Stimulated activated CD4-positive, alpha-beta T cell treated with anti-CD3 and anti-CD28 coated beads, Interleukin-15, amount 100 ng/mL, for 24 hours (primary cell): Measurements from ENCODE around the gene GDF15.
"Not testable (repeated sequence)": the region's sequence is repeated elsewhere in the genome, so short reads cannot be mapped to it uniquely, and the experiment has no call there.

Source experiments
- DNase-seq: peaks from one replicate; pipeline ENCODE4 v3.0.0-alpha.2; 2020

GDF15 gene

GRCh38 chr19:18392926-18393325 lies 7.0 kb downstream of the GDF15 start:
- DNase-seq: no peak

- DNase-seq: no peak
These were observed 7.9 kb downstream of the GDF15 start for GRCh38 chr19:18393836-18394235.

GRCh38 chr19:18396471-18397241 lies 10.7 kb downstream of the GDF15 start:
- no peak for DNase-seq

- no peak for DNase-seq
These were observed 11.6 kb downstream of the GDF15 start, which contains the start of gene LRRC25 for GRCh38 chr19:18397242-18398202. TSS of gene LRRC25 (minus strand) at chr19:18397622. CDS start at chr19:18396963, 659 bp downstream.

GRCh38 chr19:18399008-18399407 lies 13.1 kb downstream of the GDF15 start:
- DNase-seq: no peak

- no peak for DNase-seq
These were observed 15.7 kb downstream of the GDF15 start for GRCh38 chr19:18401580-18402112.

GRCh38 chr19:18402455-18403248 lies 16.7 kb downstream of the GDF15 start:
- not testable (repeated sequence) for DNase-seq

- not testable (repeated sequence) for DNase-seq
These were observed 19.8 kb downstream of the GDF15 start for GRCh38 chr19:18405754-18406153.

- no peak for DNase-seq
These were observed 20.8 kb downstream of the GDF15 start for GRCh38 chr19:18406749-18407148.

GRCh38 chr19:18408053-18408476 lies 22.1 kb downstream of the GDF15 start:
- DNase-seq: peak; percentile 53

GRCh38 chr19:18412610-18413239 lies 26.8 kb downstream of the GDF15 start:
- DNase-seq: no peak

- no peak for DNase-seq
These were observed 28.7 kb downstream of the GDF15 start for GRCh38 chr19:18414504-18415177.

- DNase-seq: peak; percentile 36
These were observed 29.4 kb downstream of the GDF15 start for GRCh38 chr19:18415178-18415867.

GRCh38 chr19:18416778-18417249 lies 30.9 kb downstream of the GDF15 start:
- peak; percentile 80 for DNase-seq

- DNase-seq: peak; percentile 59
These were observed 31.5 kb downstream of the GDF15 start for GRCh38 chr19:18417250-18418028.

- peak; percentile 66 for DNase-seq
These were observed 32.1 kb downstream of the GDF15 start for GRCh38 chr19:18418029-18418482.

- peak; percentile 51 for DNase-seq
These were observed 32.7 kb downstream of the GDF15 start for GRCh38 chr19:18418483-18419194.

- peak; percentile 78 for DNase-seq
These were observed 33.3 kb downstream of the GDF15 start, which contains the start of gene SSBP4 for GRCh38 chr19:18419195-18419698. TSS of gene SSBP4 (plus strand) at chr19:18419398. CDS start at chr19:18419649, 251 bp downstream.
